Osteocyte (in vitro differentiated cells): ENCODE results near the gene HOXA3. TPM values are rescaled to one million over a fixed set of nuclear protein-coding genes. Genes with fewer than 3 reads are reported as not detected.

Source experiments
- DNase-seq: peaks from one replicate; pipeline ENCODE4 v3.0.0; 2021; ENCODE audit warnings: mixed read lengths; ENCODE audit not compliant: unreplicated experiment; ENCODE audit errors: extremely low spot score
- H3K27ac Mint-ChIP-seq: one replicate; pipeline ENCODE4 v1.8.0; 2021; ENCODE audit warnings: mild to moderate bottlenecking, mixed read lengths; ENCODE audit not compliant: unreplicated experiment
- H3K27me3 Mint-ChIP-seq: one replicate; pipeline ENCODE4 v1.8.0; 2021; ENCODE audit warnings: mixed read lengths; ENCODE audit not compliant: unreplicated experiment
- H3K36me3 Mint-ChIP-seq: one replicate; pipeline ENCODE4 v1.8.0; 2021; ENCODE audit warnings: mixed read lengths; ENCODE audit not compliant: unreplicated experiment
- H3K4me1 Mint-ChIP-seq: one replicate; pipeline ENCODE4 v1.8.0; 2021; ENCODE audit warnings: mixed read lengths; ENCODE audit not compliant: unreplicated experiment
- H3K4me3 Mint-ChIP-seq: one replicate; pipeline ENCODE4 v1.8.0; 2021; ENCODE audit warnings: mild to moderate bottlenecking, moderate library complexity, mixed read lengths; ENCODE audit not compliant: unreplicated experiment
- H3K9me3 Mint-ChIP-seq: one replicate; pipeline ENCODE4 v1.8.0; 2021; ENCODE audit warnings: mixed read lengths; ENCODE audit not compliant: unreplicated experiment
- total RNA-seq: library from RNA; stranded (reverse); gene quantifications from 2 replicates; pipeline ENCODE4 v1.2.1, GENCODE V29; 2021
- TF ChIP-seq, protein P1 (sequence below): fragments of 200-600 bp; sonication (generic); IDR thresholded peaks from 2 replicates; pipeline ENCODE4 v1.5.0; 2021; ENCODE audit warnings: antibody characterized with exemption, mild to moderate bottlenecking, moderate library complexity

Gene HOXA3
- total RNA-seq, 1 donor from 2014 or later = not detected

DNA sequence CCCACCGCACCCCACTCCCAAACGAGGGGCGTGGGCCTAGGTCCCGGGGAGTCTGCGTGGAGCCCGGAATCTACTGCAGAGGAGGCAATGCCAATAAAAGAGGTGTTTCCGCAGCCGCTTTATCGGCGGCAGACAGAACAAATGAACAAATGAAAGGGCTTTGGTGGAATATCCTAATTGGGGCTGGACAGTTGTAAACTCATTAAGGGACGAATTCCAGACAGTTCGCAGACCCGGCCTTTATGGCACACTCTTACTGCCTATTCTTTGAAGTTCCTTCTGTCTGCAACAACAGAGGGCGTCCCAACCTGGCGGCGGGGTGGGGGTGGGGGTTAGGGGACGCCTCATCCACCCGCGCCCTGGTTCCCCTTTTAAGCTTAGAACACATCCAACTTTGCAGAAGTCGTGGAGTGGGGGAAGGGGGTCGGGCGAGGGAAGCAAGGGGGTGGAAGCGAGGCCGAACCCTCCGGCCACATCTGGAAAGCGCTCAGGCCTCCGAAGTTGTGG is 8.9 kb upstream of the HOXA3 start:
- Mint-ChIP-seq H3K36me3 (no peaks in the 10 kb centered on the region), H3K27ac (no peak overlapping the region), H3K9me3 (peaks cover 7% of the 10 kb centered on the region), H3K4me1 (peaks cover 8% of the 10 kb centered on the region), H3K4me3 (peak overlapping the region; percentile 66), H3K27me3 (peaks cover 83% of the 10 kb centered on the region)
- no peak for DNase-seq
- TF ChIP-seq, protein P1, sequence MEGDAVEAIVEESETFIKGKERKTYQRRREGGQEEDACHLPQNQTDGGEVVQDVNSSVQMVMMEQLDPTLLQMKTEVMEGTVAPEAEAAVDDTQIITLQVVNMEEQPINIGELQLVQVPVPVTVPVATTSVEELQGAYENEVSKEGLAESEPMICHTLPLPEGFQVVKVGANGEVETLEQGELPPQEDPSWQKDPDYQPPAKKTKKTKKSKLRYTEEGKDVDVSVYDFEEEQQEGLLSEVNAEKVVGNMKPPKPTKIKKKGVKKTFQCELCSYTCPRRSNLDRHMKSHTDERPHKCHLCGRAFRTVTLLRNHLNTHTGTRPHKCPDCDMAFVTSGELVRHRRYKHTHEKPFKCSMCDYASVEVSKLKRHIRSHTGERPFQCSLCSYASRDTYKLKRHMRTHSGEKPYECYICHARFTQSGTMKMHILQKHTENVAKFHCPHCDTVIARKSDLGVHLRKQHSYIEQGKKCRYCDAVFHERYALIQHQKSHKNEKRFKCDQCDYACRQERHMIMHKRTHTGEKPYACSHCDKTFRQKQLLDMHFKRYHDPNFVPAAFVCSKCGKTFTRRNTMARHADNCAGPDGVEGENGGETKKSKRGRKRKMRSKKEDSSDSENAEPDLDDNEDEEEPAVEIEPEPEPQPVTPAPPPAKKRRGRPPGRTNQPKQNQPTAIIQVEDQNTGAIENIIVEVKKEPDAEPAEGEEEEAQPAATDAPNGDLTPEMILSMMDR = no peak

DNA sequence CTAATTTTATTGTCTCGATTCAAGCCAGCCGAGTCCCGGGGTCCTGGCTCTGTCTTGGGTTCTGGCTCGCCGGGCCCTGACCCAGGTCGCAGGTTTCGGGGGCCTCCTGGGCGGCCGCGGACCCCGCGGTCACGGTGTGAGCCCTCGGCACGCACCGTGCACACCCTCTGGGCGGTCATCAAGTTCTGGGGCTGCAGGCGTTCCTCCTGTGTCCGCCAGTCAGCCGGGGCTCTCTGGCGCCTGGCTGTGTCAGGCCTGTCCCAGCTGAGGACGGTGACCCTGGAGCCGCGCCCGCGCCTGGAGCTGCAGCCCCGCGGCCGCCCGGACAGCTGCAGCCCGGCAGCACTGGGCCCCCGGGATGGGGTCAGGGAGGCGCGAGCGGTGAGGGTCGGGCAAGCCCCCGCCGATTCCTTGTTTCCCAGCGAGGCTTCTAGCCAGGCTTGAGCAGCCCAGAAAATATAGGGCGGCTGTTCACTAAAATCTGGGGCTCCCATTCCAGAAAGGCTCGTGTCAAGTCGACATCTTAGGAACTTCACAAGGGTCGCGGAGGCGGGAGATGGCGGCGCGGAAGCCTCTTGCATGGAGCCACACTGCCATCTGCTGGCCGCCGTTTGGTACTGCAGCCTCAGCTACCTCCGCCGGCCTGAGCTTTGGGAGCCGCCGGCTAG is 8.3 kb upstream of the HOXA3 start:
- TF ChIP-seq, protein P1 = peak; percentile 99

DNA sequence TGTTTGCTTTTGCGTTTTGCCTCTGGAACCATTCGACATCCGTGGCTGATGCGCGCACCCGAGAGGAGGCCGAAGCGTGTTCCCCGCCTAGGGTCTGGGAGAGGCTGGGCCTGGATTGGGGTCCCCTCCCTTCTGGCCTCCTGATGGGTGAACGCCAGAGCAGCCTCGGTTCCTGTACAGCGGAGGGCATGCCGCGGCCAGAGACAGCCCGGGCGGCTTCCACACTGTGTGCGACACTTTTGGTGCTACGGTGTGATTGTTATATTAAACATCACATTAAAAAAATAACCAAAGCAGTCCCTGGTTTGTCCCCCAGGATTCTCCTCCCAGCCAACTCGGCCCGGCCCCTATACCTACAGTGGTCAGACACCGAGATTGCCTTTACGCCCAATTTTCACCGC is 7.8 kb upstream of the HOXA3 start:
- peaks cover 7% of the 10 kb centered on the region for H3K9me3 Mint-ChIP-seq
- TF ChIP-seq, protein P1 = no peak
- H3K4me3 Mint-ChIP-seq = no peak overlapping the region
- H3K27me3 Mint-ChIP-seq = peaks cover 85% of the 10 kb centered on the region
- no peak overlapping the region for H3K27ac Mint-ChIP-seq
- peaks cover 7% of the 10 kb centered on the region for H3K4me1 Mint-ChIP-seq
- DNase-seq = no peak
- H3K36me3 Mint-ChIP-seq = no peaks in the 10 kb centered on the region

More for the DNA sequence above, 8.3 kb upstream of the HOXA3 start:
- Mint-ChIP-seq H3K4me3 (peak overlapping the region; percentile 66), H3K27me3 (peaks cover 84% of the 10 kb centered on the region), H3K36me3 (no peaks in the 10 kb centered on the region), H3K27ac (no peak overlapping the region), H3K4me1 (peaks cover 7% of the 10 kb centered on the region), H3K9me3 (peaks cover 7% of the 10 kb centered on the region)
- peak; percentile 93 for DNase-seq

DNA sequence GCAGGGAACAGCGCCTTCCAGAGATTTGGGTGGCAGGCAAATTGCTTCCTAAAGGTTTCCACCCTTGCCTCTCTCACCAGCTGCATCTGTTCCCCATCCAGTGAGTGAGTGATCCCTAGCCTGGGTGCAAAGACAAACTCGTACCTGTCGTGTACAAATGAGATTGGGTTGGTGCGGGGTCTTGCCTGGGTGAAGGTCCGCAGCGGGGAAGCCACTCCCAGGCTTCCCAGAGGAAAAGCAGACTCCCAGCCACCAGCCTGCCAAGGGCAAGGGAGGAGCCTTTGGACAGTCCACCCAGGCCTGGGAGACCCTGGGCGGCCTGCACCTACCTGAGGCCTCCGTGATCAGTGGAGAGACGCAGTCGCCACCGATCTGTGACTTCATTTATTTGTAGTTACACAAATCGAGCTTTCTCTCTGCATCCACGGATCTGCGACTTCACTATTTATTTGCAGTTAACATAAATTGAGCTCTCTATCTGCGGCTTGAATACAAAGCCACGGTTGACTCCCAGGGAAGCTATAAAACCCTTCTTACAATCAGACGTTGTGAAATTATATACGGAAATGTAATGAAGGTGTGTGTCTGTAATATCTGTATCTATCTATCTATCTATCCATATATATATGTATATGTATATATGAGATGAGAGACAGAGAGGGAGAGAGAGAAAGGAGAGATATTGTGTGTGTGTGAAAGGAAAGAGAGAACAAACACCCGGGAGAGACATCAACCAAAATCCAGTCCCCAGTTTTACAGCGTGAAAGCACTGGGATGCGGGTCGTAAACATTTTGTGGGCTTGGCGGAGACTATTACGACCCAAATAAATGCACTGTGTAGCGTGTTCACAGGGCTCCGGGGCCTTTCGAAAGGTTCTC is 7.1 kb upstream of the HOXA3 start:
- Mint-ChIP-seq H3K9me3 (peaks cover 7% of the 10 kb centered on the region), H3K4me1 (peaks cover 12% of the 10 kb centered on the region), H3K27me3 (peaks cover 87% of the 10 kb centered on the region), H3K4me3 (no peak overlapping the region), H3K36me3 (peaks cover 1% of the 10 kb centered on the region), H3K27ac (no peak overlapping the region)
- no peak for DNase-seq
- TF ChIP-seq, protein P1 = no peak
